ENCODE results near the gene OTOGL.

OTOGL gene, protein sequence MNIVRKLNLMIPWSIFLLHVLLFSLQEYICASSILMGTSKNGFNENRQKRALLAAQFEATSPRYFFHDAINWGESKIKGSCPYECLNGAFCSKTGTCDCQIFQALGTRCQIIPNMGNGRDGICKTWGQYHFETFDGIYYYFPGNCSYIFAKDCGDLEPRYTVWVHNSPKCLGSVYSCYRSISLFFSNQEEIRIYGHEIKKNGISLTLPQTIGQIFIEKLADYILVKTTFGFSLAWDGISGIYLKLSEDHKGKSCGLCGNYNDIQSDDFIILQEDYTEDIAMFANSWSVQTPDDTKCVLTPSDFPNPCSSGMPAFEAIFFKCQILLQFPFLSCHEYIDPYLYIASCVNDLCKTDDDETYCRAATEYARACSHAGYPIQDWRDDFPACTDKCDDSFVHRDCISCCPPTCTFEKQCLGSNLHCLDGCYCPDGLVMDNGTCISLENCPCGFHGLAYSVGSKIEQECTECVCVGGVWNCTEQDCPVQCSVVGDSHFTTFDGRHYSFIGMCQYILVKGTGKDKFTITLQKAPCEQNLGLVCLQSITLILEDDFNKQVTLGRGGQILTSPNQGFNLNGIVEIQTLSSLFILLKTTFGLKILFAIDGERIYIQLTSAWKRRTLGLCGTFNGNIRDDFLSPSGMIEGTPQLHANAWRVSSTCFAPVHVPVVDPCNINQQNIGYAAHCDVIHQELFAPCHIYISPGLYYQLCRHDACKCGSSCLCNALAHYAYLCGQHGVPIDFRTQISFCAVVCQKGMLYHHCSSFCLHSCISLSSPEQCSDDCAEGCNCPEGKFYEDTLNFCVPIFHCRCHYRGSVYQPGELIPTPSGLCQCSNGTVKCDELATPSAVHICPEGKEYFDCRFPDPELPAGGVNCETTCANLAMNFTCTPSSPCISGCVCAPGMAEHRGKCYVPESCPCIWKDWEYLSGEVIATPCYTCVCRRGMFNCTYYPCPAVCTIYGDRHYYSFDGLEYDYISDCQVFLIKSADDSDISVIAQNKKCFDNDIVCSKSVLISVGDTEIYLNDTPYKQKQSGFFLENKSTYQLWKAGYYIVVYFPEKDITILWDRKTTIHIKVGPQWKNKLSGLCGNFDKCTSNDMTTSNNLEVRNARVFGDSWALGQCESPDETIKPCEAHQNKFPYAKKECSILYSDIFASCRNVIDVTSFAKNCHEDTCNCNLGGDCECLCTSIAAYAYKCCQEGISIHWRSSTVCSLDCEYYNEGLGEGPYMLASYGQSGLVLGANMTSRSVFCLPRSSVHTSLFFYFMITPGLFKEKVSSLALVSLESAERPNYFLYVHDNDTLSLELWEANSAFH (N-terminal part only)
- long read RNA-seq: 0 reads

DNA sequence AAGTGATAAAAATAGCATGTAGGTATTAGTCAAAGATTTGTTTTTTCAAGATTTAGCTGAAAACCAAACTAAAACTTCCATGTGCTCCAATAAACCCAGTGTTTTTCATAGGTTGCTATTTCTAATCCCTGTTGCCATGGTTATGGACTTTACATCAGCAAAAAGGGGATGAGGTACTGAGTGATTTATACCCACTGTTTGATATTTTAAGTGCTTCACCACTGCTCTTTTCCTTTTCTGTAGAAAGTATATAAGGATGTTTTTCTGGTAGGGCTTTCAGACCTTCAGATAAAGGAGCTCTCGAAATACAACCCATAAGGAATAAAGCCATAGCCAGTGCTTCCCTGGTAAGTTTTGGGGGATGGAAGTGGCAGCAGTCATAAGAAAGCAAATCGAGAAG, at the start of gene OTOGL:
Gene OTOGL (plus strand): TSS at position 279 of the 400 bp plus-strand sequence. CDS start 109,895 bp downstream, outside the sequence.
- H3K27me3 ChIP-seq (ENCODE audit: insufficient read depth, poor library complexity, severe bottlenecking): no peaks in the 10 kb centered on the region
- no peak for DNase-seq (ENCODE audit: low read depth in 1 of 2, low spot score in 1 of 2)
- no peak within 1 kb of the TSS for H3K27ac ChIP-seq (replicated peaks)
- TF ChIP-seq, protein P1, sequence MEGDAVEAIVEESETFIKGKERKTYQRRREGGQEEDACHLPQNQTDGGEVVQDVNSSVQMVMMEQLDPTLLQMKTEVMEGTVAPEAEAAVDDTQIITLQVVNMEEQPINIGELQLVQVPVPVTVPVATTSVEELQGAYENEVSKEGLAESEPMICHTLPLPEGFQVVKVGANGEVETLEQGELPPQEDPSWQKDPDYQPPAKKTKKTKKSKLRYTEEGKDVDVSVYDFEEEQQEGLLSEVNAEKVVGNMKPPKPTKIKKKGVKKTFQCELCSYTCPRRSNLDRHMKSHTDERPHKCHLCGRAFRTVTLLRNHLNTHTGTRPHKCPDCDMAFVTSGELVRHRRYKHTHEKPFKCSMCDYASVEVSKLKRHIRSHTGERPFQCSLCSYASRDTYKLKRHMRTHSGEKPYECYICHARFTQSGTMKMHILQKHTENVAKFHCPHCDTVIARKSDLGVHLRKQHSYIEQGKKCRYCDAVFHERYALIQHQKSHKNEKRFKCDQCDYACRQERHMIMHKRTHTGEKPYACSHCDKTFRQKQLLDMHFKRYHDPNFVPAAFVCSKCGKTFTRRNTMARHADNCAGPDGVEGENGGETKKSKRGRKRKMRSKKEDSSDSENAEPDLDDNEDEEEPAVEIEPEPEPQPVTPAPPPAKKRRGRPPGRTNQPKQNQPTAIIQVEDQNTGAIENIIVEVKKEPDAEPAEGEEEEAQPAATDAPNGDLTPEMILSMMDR (IDR thresholded peaks at IDR 0.05; ENCODE audit: insufficient read depth, low read length): no peak
- no peak for TF ChIP-seq GABPA (IDR thresholded peaks at IDR 0.05; ENCODE audit: low read depth)
- TF ChIP-seq SPI1 (IDR thresholded peaks at IDR 0.05; ENCODE audit: borderline replicate concordance, low read depth): no peak
- TF ChIP-seq POLR2AphosphoS5 (IDR thresholded peaks at IDR 0.05; ENCODE audit: low read depth): no peak
- TF ChIP-seq, protein P2, sequence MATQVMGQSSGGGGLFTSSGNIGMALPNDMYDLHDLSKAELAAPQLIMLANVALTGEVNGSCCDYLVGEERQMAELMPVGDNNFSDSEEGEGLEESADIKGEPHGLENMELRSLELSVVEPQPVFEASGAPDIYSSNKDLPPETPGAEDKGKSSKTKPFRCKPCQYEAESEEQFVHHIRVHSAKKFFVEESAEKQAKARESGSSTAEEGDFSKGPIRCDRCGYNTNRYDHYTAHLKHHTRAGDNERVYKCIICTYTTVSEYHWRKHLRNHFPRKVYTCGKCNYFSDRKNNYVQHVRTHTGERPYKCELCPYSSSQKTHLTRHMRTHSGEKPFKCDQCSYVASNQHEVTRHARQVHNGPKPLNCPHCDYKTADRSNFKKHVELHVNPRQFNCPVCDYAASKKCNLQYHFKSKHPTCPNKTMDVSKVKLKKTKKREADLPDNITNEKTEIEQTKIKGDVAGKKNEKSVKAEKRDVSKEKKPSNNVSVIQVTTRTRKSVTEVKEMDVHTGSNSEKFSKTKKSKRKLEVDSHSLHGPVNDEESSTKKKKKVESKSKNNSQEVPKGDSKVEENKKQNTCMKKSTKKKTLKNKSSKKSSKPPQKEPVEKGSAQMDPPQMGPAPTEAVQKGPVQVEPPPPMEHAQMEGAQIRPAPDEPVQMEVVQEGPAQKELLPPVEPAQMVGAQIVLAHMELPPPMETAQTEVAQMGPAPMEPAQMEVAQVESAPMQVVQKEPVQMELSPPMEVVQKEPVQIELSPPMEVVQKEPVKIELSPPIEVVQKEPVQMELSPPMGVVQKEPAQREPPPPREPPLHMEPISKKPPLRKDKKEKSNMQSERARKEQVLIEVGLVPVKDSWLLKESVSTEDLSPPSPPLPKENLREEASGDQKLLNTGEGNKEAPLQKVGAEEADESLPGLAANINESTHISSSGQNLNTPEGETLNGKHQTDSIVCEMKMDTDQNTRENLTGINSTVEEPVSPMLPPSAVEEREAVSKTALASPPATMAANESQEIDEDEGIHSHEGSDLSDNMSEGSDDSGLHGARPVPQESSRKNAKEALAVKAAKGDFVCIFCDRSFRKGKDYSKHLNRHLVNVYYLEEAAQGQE (IDR thresholded peaks at IDR 0.05; ENCODE audit: insufficient replicate concordance, low read depth): no peak
- no peak within 1 kb of the TSS for H3K4me3 ChIP-seq (replicated peaks; ENCODE audit: insufficient read depth, low read length)

DNA sequence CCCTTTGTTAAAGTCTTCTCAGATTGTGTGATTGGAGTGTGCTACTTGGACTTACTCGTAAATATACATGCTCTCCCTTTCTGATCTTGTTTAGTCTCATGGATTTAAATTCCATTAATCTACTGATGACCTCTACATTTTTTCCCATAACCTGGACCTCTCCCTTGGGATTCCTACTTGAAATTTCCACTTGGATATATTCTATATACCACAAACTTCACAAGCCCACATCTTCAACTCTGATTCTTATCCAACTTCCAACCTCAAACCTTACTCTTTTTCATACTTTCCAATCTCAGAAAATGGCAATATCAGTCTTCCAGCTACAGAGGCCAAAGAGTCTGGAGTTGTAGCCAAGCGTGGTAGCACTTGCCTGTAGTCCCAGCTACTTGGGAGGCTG, 49.1 kb upstream of the OTOGL start:
- TF ChIP-seq, protein P1 (IDR thresholded peaks at IDR 0.05; ENCODE audit: insufficient read depth, low read length): no peak
- TF ChIP-seq SPI1 (IDR thresholded peaks at IDR 0.05; ENCODE audit: borderline replicate concordance, low read depth) (no peak), POLR2AphosphoS5 (IDR thresholded peaks at IDR 0.05; ENCODE audit: low read depth) (no peak), GABPA (IDR thresholded peaks at IDR 0.05; ENCODE audit: low read depth) (no peak)
- TF ChIP-seq, protein P2 (IDR thresholded peaks at IDR 0.05; ENCODE audit: insufficient replicate concordance, low read depth): no peak
- H3K27me3 ChIP-seq (ENCODE audit: insufficient read depth, poor library complexity, severe bottlenecking): peaks cover 5% of the 10 kb centered on the region
- DNase-seq (ENCODE audit: low read depth in 1 of 2, low spot score in 1 of 2): no peak
- H3K27ac ChIP-seq (replicated peaks): no peak overlapping the region
- no peak overlapping the region for H3K4me3 ChIP-seq (replicated peaks; ENCODE audit: insufficient read depth, low read length)

DNA sequence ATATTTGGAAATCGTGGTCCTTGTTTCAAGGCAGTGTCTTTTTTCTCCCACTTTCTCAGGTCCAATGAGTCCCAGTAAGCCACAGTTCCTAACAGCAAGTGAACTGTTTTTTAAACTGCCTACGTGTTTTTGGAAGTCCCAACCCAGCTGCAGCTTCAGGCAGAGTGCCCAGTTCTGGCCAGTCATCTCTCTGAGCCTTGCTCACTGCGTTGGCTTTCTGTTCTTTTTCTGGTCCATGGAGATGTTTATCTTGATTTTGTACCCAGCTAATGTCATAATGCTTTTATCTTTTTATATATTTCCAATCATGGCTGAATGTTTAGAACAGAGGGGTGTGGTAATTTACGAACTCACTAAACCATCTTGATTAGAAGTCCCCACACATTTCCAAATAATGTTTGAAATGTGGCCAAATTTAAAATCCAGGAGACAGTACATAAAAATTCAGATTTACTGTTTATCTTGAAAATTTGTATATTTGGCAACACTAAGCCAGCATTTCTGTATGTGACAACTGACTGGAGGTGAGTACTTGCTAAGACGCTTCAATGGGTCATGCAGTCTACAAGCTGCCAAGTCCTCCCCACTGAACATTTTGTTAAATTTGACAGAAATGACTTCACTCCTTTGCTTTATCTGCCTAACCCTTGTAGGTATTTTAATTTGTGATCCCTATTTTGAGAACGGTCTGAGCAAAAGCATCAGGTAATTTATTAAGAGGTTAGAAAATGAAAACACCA, 46.1 kb upstream of the OTOGL start:
- no peak overlapping the region for H3K4me3 ChIP-seq (replicated peaks; ENCODE audit: insufficient read depth, low read length)
- DNase-seq (ENCODE audit: low read depth in 1 of 2, low spot score in 1 of 2): no peak
- H3K27me3 ChIP-seq (ENCODE audit: insufficient read depth, poor library complexity, severe bottlenecking): no peaks in the 10 kb centered on the region
- H3K27ac ChIP-seq (replicated peaks): no peak overlapping the region
- no peak for TF ChIP-seq POLR2AphosphoS5 (IDR thresholded peaks at IDR 0.05; ENCODE audit: low read depth)
- no peak for TF ChIP-seq GABPA (IDR thresholded peaks at IDR 0.05; ENCODE audit: low read depth)
- TF ChIP-seq SPI1 (IDR thresholded peaks at IDR 0.05; ENCODE audit: borderline replicate concordance, low read depth): no peak
- TF ChIP-seq, protein P1 (IDR thresholded peaks at IDR 0.05; ENCODE audit: insufficient read depth, low read length): no peak
- TF ChIP-seq, protein P2 (IDR thresholded peaks at IDR 0.05; ENCODE audit: insufficient replicate concordance, low read depth): no peak
